Occipital lobe (tissue), 2 donors: Measurements from ENCODE around the gene CPOX. TPM values are rescaled to one million over a fixed set of nuclear protein-coding genes. Genes with fewer than 3 reads are reported as not detected.
"Not testable (repeated sequence)": the region's sequence is repeated elsewhere in the genome, so short reads cannot be mapped to it uniquely, and the experiment has no call there.

Experiments used
- DNase-seq: peaks from one replicate; lab custom pipeline; 2025; lab: John Stamatoyannopoulos, UW
- total RNA-seq: library from RNA; depleted of rRNA; stranded (reverse); fragments of >200 nt; gene quantifications from one replicate; pipeline ENCODE4 v1.2.3, GENCODE V29; 2014

Gene CPOX
- total RNA-seq, result 20.3 TPM

GRCh38 chr3:98593046-98593936 is at the start of gene CPOX:
CPOX (minus strand) TSS chr3:98593611; CDS start chr3:98593504, 107 bp downstream.
- peak; percentile 93 for DNase-seq

GRCh38 chr3:98642769-98643168 is 49.4 kb upstream of the CPOX start:
- DNase-seq, result not testable (repeated sequence)

GRCh38 chr3:98641756-98642155 is 48.3 kb upstream of the CPOX start:
- DNase-seq, result not testable (repeated sequence)

GRCh38 chr3:98638515-98638914 is 45.1 kb upstream of the CPOX start:
- DNase-seq, result not testable (repeated sequence)

GRCh38 chr3:98630416-98630815 is 37.0 kb upstream of the CPOX start:
- no peak for DNase-seq

- DNase-seq, result no peak
Measured at GRCh38 chr3:98628317-98628716, 34.9 kb upstream of the CPOX start.

- DNase-seq, result no peak
Measured at GRCh38 chr3:98626151-98626550, 32.7 kb upstream of the CPOX start.

GRCh38 chr3:98623572-98624280 is 30.3 kb upstream of the CPOX start:
- DNase-seq, result no peak

- DNase-seq, result no peak
Measured at GRCh38 chr3:98617841-98618240, 24.4 kb upstream of the CPOX start.

- DNase-seq, result no peak
Measured at GRCh38 chr3:98613616-98614015, 20.2 kb upstream of the CPOX start.

- no peak for DNase-seq
Measured at GRCh38 chr3:98612996-98613517, 19.6 kb upstream of the CPOX start.

GRCh38 chr3:98612587-98612986 is 19.2 kb upstream of the CPOX start:
- no peak for DNase-seq

- no peak for DNase-seq
Measured at GRCh38 chr3:98608029-98608428, 14.6 kb upstream of the CPOX start.

GRCh38 chr3:98603580-98603979 is 10.2 kb upstream of the CPOX start:
- DNase-seq, result no peak

- no peak for DNase-seq
Measured at GRCh38 chr3:98602078-98602678, 8.8 kb upstream of the CPOX start.

- no peak for DNase-seq
Measured at GRCh38 chr3:98601180-98601579, 7.8 kb upstream of the CPOX start.

GRCh38 chr3:98600412-98601095 is 7.1 kb upstream of the CPOX start:
- DNase-seq, result no peak

- DNase-seq, result no peak
Measured at GRCh38 chr3:98599647-98600411, 6.4 kb upstream of the CPOX start.

- DNase-seq, result no peak
Measured at GRCh38 chr3:98598492-98598891, 5.1 kb upstream of the CPOX start.
